ENCODE data around the gene KCNK10.

Gene KCNK10

GRCh38 chr14:88168498-88169165 is 154.4 kb downstream of the KCNK10 start:
- peak in 3 of 4 experiments; percentile 3 to 23 (median 12) for DNase-seq

DNA sequence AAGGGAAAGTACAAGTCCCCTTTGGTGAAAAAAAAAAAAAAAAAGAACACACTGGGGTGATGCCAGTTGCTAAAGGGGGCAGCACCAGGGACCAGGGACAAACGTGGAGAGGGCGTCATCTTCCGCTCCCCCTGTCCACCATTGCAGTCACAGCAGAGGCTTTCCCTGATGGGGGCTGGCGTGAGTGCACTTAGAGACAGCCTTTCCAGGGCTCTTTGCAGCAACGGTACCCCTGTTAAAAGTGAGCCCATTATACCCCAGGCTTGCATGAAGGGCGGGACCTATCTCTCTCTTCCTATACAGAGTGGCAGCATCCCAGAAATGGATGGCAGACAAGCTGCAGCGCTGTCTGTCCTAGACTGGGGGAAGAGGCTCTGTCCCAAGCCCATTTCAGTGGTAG is 155.0 kb downstream of the KCNK10 start:
- no peak for DNase-seq

DNA sequence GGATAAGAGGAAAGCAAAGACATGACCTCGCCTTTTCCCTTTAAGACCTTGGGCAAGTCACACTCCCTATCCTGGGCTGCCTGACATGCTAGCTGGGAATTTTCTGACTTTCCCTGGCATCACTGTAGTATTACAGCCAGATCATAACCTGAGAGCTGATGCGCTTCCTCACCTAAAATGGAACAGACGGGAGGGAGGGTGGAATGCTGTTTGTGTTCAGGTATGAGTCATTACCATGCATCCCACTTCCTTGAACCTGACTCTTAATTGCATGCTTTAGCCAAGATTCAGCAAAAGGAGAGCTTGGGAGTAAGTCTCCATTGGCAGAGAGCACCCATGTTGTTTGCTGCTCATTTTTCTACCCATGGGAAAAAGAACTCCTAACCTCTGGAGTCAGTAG is 156.5 kb downstream of the KCNK10 start:
- no peak for DNase-seq

DNA sequence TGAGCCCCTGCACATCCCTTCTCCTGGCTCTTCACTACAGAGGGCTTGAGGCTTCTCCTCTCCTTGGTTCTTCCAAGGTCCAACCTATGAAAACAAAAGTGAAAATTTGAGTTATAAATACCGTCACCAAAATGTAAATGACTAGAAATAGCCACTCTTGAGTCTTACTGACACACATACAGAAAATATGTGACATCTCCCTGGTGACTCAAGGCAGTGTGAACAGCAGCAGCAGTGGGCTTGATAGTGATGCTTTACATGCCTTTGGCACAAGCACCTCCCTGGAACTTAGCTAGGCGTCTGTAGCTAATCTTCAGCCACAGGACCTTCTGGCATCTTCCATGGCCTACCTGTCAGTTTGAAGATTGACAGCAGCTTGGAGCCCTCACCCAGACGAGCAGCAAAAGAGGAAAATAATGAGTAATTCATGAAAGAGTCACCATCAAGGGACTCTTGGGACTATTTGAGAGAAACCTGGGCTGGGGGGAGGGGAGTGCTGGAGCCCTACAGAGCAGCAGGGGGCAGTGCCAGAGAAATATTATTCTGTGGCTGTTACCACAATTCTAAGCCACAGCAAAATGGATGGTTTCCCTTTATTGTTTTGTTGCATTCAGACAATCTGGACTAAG is 158.0 kb downstream of the KCNK10 start:
- no peak for DNase-seq

GRCh38 chr14:88163731-88164255 is 159.3 kb downstream of the KCNK10 start:
- no peak for DNase-seq

DNA sequence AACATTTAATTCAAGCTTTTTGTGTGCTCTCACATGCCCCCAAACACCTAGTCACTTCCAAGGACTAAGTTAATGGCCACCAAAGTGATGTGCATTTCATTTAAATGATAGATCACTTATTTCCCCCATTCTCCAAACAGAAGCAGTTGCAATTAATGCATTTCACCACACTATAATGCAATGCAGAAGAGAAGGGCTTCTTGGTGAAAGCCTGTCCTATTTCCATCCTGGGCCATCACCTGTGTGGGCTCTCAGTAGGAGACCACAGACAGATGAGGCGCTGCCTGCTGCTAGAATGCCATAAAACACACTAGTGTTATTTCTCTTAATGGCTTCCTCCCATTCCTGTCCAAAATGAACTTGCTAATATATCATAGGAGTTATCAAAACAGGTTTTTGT is 166.9 kb downstream of the KCNK10 start:
- DNase-seq = no peak

DNA sequence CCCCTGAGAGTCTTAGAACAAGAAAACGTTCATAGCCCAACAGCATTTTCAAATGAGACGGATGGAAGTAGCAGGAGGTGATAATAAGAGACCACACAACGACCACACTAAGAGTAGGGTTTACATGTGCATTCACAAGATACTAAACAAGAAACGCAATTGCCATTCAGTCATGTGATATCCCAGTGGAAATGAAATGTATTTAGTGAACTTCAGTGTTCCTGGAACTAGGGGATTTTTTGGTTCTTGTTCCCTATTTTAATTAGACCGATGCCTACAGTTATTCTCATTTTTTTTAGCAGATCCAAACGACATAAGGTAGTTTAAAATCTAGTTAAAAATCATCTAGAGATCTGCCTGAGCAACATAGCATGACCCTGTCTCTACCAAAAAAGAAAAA is 168.1 kb downstream of the KCNK10 start:
- DNase-seq = no peak

GRCh38 chr14:88154321-88154720 is 168.7 kb downstream of the KCNK10 start:
- DNase-seq = no peak

- DNase-seq = no peak
Observed at GRCh38 chr14:88146881-88147649, 176.0 kb downstream of the KCNK10 start.

GRCh38 chr14:88143810-88144209 is 179.3 kb downstream of the KCNK10 start:
- no peak for DNase-seq

- DNase-seq = no peak
Observed at GRCh38 chr14:88142997-88143396, 180.1 kb downstream of the KCNK10 start.

GRCh38 chr14:88140874-88141273 is 182.2 kb downstream of the KCNK10 start:
- DNase-seq = no peak

GRCh38 chr14:88137327-88137726 is 185.7 kb downstream of the KCNK10 start:
- DNase-seq = no peak
